HCT116 (cell line): ENCODE results near the gene YWHAH.

Experiments used
- CTCF ChIP-seq, 3 experiments: fragments of 200-600 bp in 1 of 3; sonication (generic) in 1 of 3; IDR thresholded peaks in 2 of 3; conservative IDR thresholded peaks in 1 of 3; 2 replicates each; pipeline ENCODE4 v1.5.1; 2012 to 2017; ENCODE audit warnings: low read depth in 2 of 3, low read length in 2 of 3, antibody characterized with exemption in 1 of 3, borderline replicate concordance in 1 of 3, control low read depth in 1 of 3, mild to moderate bottlenecking in 1 of 3, mixed read lengths in 1 of 3, mixed run types in 1 of 3, moderate library complexity in 1 of 3; ENCODE audit not compliant: insufficient read depth in 1 of 3
- EZH2 ChIP-seq: fragments of 200-600 bp; sonication (generic); IDR thresholded peaks from 2 replicates; pipeline ENCODE4 v1.6.1; 2017; ENCODE audit warnings: antibody characterized with exemption, mixed run types
- EZH2phosphoT487 ChIP-seq: fragments of 200-600 bp; IDR thresholded peaks from 2 replicates; pipeline ENCODE4 v1.6.1; 2018; ENCODE audit warnings: antibody characterized with exemption, borderline replicate concordance
- POLR2AphosphoS5 ChIP-seq: IDR thresholded peaks from 2 replicates; pipeline ENCODE4 v1.6.1; 2011; ENCODE audit warnings: mild to moderate bottlenecking, low read depth, low read length, moderate library complexity
- RAD21 ChIP-seq: IDR thresholded peaks from 2 replicates; pipeline ENCODE4 v1.6.1; 2012; ENCODE audit warnings: low read depth, mild to moderate bottlenecking
- SIN3A ChIP-seq: IDR thresholded peaks from 2 replicates; pipeline ENCODE4 v1.6.1; 2012; ENCODE audit warnings: low read depth
- YY1 ChIP-seq: IDR thresholded peaks from 2 replicates; pipeline ENCODE4 v1.6.1; 2011; ENCODE audit warnings: low read length, low read depth, moderate library complexity, mild to moderate bottlenecking; ENCODE audit not compliant: insufficient replicate concordance; ENCODE audit errors: extremely low read depth
- ZFX ChIP-seq: fragments of 450-650 bp; IDR thresholded peaks from 2 replicates; pipeline ENCODE4 v1.6.1; 2017
- ZNF274 ChIP-seq: fragments of 200-500 bp; sonication (Bioruptor generic); IDR thresholded peaks from 2 replicates; pipeline ENCODE4 v1.6.1; 2014; ENCODE audit warnings: mild to moderate bottlenecking, low read depth, low read length, inconsistent platforms

- no peak for TF ChIP-seq ZFX
- TF ChIP-seq CTCF (IDR thresholded peaks at IDR 0.05 in 2 of 3, conservative IDR thresholded peaks at IDR 0.05 in 1 of 3; ENCODE audit: borderline replicate concordance in 1 of 3, insufficient read depth in 1 of 3, low read depth in 2 of 3, low read length in 2 of 3) = no peak
- no peak for TF ChIP-seq SIN3A
- TF ChIP-seq RAD21 = no peak
- TF ChIP-seq POLR2AphosphoS5 = no peak
- TF ChIP-seq YY1 = no peak
- no peak for TF ChIP-seq EZH2phosphoT487
- no peak for TF ChIP-seq ZNF274
- TF ChIP-seq EZH2 = no peak
Measured at GRCh38 chr22:31987218-31987617, 42.9 kb downstream of the YWHAH start.
